Measurements from ENCODE around the gene KIRREL3. TPM values are rescaled to one million over a fixed set of nuclear protein-coding genes. Genes with fewer than 3 reads are reported as not detected.
"Not testable (repeated sequence)": the region's sequence is repeated elsewhere in the genome, so short reads cannot be mapped to it uniquely, and the experiment has no call there.

The KIRREL3 gene
- total RNA-seq, 1 experiment from 2014 or later = 0.28 TPM

GRCh38 chr11:126387857-126388256 is 612.7 kb downstream of the KIRREL3 start:
- DNase-seq (ENCODE audit: low spot score) = peak; percentile 44

GRCh38 chr11:126386729-126387071 is 613.9 kb downstream of the KIRREL3 start:
- DNase-seq (ENCODE audit: low spot score) = peak; percentile 77

GRCh38 chr11:126385991-126386728 is 614.4 kb downstream of the KIRREL3 start:
- DNase-seq (ENCODE audit: low spot score) = no peak

GRCh38 chr11:126384449-126385070 is 616.0 kb downstream of the KIRREL3 start:
- peak; percentile 69 for DNase-seq (ENCODE audit: low spot score)

- DNase-seq (ENCODE audit: low spot score) = peak; percentile 48
Measured at GRCh38 chr11:126383339-126384335, 616.9 kb downstream of the KIRREL3 start.

- peak; percentile 48 for DNase-seq (ENCODE audit: low spot score)
Measured at GRCh38 chr11:126382641-126383040, 617.9 kb downstream of the KIRREL3 start.

GRCh38 chr11:126381960-126382359 is 618.6 kb downstream of the KIRREL3 start:
- not testable (repeated sequence) for DNase-seq (ENCODE audit: low spot score)

GRCh38 chr11:126380909-126381308 is 619.7 kb downstream of the KIRREL3 start:
- DNase-seq (ENCODE audit: low spot score) = no peak

- DNase-seq (ENCODE audit: low spot score) = no peak
Measured at GRCh38 chr11:126378763-126379162, 621.8 kb downstream of the KIRREL3 start.

- DNase-seq (ENCODE audit: low spot score) = no peak
Measured at GRCh38 chr11:126375726-126376125, 624.8 kb downstream of the KIRREL3 start.

- DNase-seq (ENCODE audit: low spot score) = not testable (repeated sequence)
Measured at GRCh38 chr11:126374562-126375300, 625.8 kb downstream of the KIRREL3 start.

- not testable (repeated sequence) for DNase-seq (ENCODE audit: low spot score)
Measured at GRCh38 chr11:126373389-126374066, 627.0 kb downstream of the KIRREL3 start.

Small RNAs within 50 kb of the gene (small RNA-seq; reads per million reads assigned to genes)
- gene AP001318.3 (not detected), gene MIR3167 (not detected)
